Neural cell (in vitro differentiated cells): Measurements from ENCODE around the gene CNRIP1. TPM values are rescaled to one million over a fixed set of nuclear protein-coding genes. Genes with fewer than 3 reads are reported as not detected.

Source experiments
- H2AFZ ChIP-seq: fragments of 200-600, 300-800 bp; sonication (generic), shearing (Covaris generic); 2 replicates; pipeline ENCODE4 v1.6.0; 2014; ENCODE audit warnings: low read depth, mild to moderate bottlenecking, antibody characterized with exemption, low read length, moderate library complexity
- H3F3A ChIP-seq: fragments of 200-600 bp; shearing (Covaris generic); 2 replicates; pipeline ENCODE4 v1.6.1; 2016; ENCODE audit warnings: mild to moderate bottlenecking, moderate library complexity, mixed read lengths, antibody characterized with exemption, low read length; ENCODE audit not compliant: insufficient read depth, poor library complexity, severe bottlenecking
- H3K27ac ChIP-seq: fragments of 200-600, 300-800 bp; sonication (generic), shearing (Covaris generic); 2 replicates; pipeline ENCODE4 v1.5.1; 2014; ENCODE audit warnings: mild to moderate bottlenecking, low read length, moderate library complexity
- H3K27me3 ChIP-seq: fragments of 300-800, 200-600 bp; sonication (generic), shearing (Covaris generic); 2 replicates; pipeline ENCODE4 v1.6.0; 2014; ENCODE audit warnings: mild to moderate bottlenecking, low read depth, low read length, moderate library complexity; ENCODE audit not compliant: insufficient read depth
- H3K36me3 ChIP-seq: fragments of 300-800, 200-600 bp; sonication (generic), shearing (Covaris generic); 2 replicates; pipeline ENCODE4 v1.5.1; 2014; ENCODE audit warnings: mild to moderate bottlenecking, antibody characterized with exemption, low read length, moderate library complexity; ENCODE audit not compliant: insufficient read depth
- H3K4me2 ChIP-seq: fragments of 300-800, 200-600 bp; sonication (generic), shearing (Covaris generic); 2 replicates; pipeline ENCODE4 v1.6.0; 2014; ENCODE audit warnings: mild to moderate bottlenecking, low read length
- H3K4me3 ChIP-seq: fragments of 300-800, 200-600 bp; sonication (generic), shearing (Covaris generic); 2 replicates; pipeline ENCODE4 v1.5.1; 2014; ENCODE audit warnings: mild to moderate bottlenecking, low read length, moderate library complexity
- H3K79me2 ChIP-seq: fragments of 200-600 bp; shearing (Covaris generic); replicated peaks from 2 replicates; pipeline ENCODE4 v1.6.0; 2014; ENCODE audit warnings: mild to moderate bottlenecking, low read length, moderate library complexity; ENCODE audit not compliant: insufficient read depth
- H3K9ac ChIP-seq: fragments of 300-800, 200-600 bp; sonication (generic), shearing (Covaris generic); 2 replicates; pipeline ENCODE4 v1.6.1; 2016; ENCODE audit warnings: mild to moderate bottlenecking, low read length, mixed read lengths
- H3K9me2 ChIP-seq: fragments of 200-600 bp; shearing (Covaris generic); 2 replicates; pipeline ENCODE4 v1.6.1; 2016; ENCODE audit warnings: mild to moderate bottlenecking, low read length, mixed read lengths; ENCODE audit not compliant: insufficient read depth
- H3K9me3 ChIP-seq: fragments of 200-600, 300-800 bp; sonication (generic), shearing (Covaris generic); 2 replicates; pipeline ENCODE4 v1.6.1; 2016; ENCODE audit warnings: mild to moderate bottlenecking, mixed run types, low read length, moderate library complexity, mixed read lengths
- H4K20me1 ChIP-seq: fragments of 200-600 bp; shearing (Covaris generic); 2 replicates; pipeline ENCODE4 v1.6.1; 2016; ENCODE audit warnings: mild to moderate bottlenecking, mixed run types; ENCODE audit not compliant: insufficient read depth
- CTCF ChIP-seq: fragments of 450-650 bp; IDR thresholded peaks from 2 replicates; pipeline ENCODE4 v1.5.1; 2014; ENCODE audit warnings: antibody characterized with exemption, mild to moderate bottlenecking, moderate library complexity; ENCODE audit not compliant: poor library complexity, severe bottlenecking
- EP300 ChIP-seq: fragments of 450-650 bp; conservative IDR thresholded peaks from 2 replicates; pipeline ENCODE4 v1.6.1; 2014; ENCODE audit warnings: antibody characterized with exemption, mild to moderate bottlenecking, moderate library complexity; ENCODE audit not compliant: poor library complexity, severe bottlenecking
- EZH2 ChIP-seq: fragments of 200-600, 300-800 bp; shearing (Covaris generic), sonication (generic); IDR thresholded peaks from 2 replicates; pipeline ENCODE4 v1.6.1; 2014; ENCODE audit warnings: antibody characterized with exemption, low read length, borderline replicate concordance, mild to moderate bottlenecking; ENCODE audit not compliant: insufficient read depth, poor library complexity, severe bottlenecking
- MXI1 ChIP-seq: fragments of 450-650 bp; conservative IDR thresholded peaks from 2 replicates; pipeline ENCODE4 v1.6.1; 2014; ENCODE audit warnings: antibody characterized with exemption, mild to moderate bottlenecking; ENCODE audit not compliant: poor library complexity, severe bottlenecking
- POLR2AphosphoS5 ChIP-seq: IDR thresholded peaks from 2 replicates; pipeline ENCODE4 v1.6.1; 2012
- RAD21 ChIP-seq: fragments of 450-650 bp; conservative IDR thresholded peaks from 2 replicates; pipeline ENCODE4 v1.6.1; 2014; ENCODE audit warnings: antibody characterized with exemption, mild to moderate bottlenecking, moderate library complexity
- REST ChIP-seq: IDR thresholded peaks from 2 replicates; pipeline ENCODE4 v1.6.1; 2012; ENCODE audit warnings: borderline replicate concordance
- SMC3 ChIP-seq: fragments of 450-650 bp; conservative IDR thresholded peaks from 2 replicates; pipeline ENCODE4 v1.6.1; 2014; ENCODE audit warnings: antibody characterized with exemption, mild to moderate bottlenecking, moderate library complexity; ENCODE audit not compliant: poor library complexity
- TAF1 ChIP-seq: IDR thresholded peaks from 2 replicates; pipeline ENCODE4 v1.6.1; 2012; ENCODE audit warnings: low read depth
- polyA plus RNA-seq: library from polyadenylated mRNA; depleted of rRNA; stranded (reverse); fragments of >200 nt; gene quantifications from 2 replicates; pipeline ENCODE4 v1.2.3, GENCODE V29; 2014

The CNRIP1 gene
- polyA plus RNA-seq, 1 donor from 2014 or later: 28.2 TPM

GRCh38 chr2:68246396-68246795, 73.4 kb downstream of the CNRIP1 start:
- Histone ChIP-seq H3K9me2 (no peaks in the 10 kb centered on the region), H3K36me3 (no peaks in the 10 kb centered on the region), H3K9ac (no peak overlapping the region), H3K4me2 (no peak overlapping the region), H3K79me2 (peaks cover 92% of the 10 kb centered on the region), H3K27ac (no peak overlapping the region), H3K4me3 (no peak overlapping the region), H3K9me3 (no peaks in the 10 kb centered on the region), H3K27me3 (no peaks in the 10 kb centered on the region), H4K20me1 (no peaks in the 10 kb centered on the region), H2AFZ (no peak overlapping the region), H3F3A (no peaks in the 10 kb centered on the region)
- TF ChIP-seq REST (no peak), RAD21 (no peak), EP300 (no peak), POLR2AphosphoS5 (no peak), MXI1 (no peak), TAF1 (no peak), CTCF (no peak), EZH2 (no peak), SMC3 (no peak)

GRCh38 chr2:68245672-68246071, 74.1 kb downstream of the CNRIP1 start:
- no peaks in the 10 kb centered on the region for H3F3A ChIP-seq
- H3K4me3 ChIP-seq: no peak overlapping the region
- no peak for TF ChIP-seq EZH2
- no peak for TF ChIP-seq POLR2AphosphoS5
- TF ChIP-seq CTCF: no peak
- TF ChIP-seq SMC3: no peak
- TF ChIP-seq TAF1: no peak
- no peak for TF ChIP-seq MXI1
- TF ChIP-seq EP300: no peak
- H4K20me1 ChIP-seq: no peaks in the 10 kb centered on the region
- no peak overlapping the region for H3K27ac ChIP-seq
- no peak overlapping the region for H2AFZ ChIP-seq
- H3K79me2 ChIP-seq: peaks cover 99% of the 10 kb centered on the region
- no peaks in the 10 kb centered on the region for H3K9me2 ChIP-seq
- H3K9ac ChIP-seq: no peak overlapping the region
- no peaks in the 10 kb centered on the region for H3K36me3 ChIP-seq
- no peaks in the 10 kb centered on the region for H3K9me3 ChIP-seq
- H3K27me3 ChIP-seq: no peaks in the 10 kb centered on the region
- H3K4me2 ChIP-seq: no peak overlapping the region
